ENCODE results near the gene MREG.

The MREG gene

DNA sequence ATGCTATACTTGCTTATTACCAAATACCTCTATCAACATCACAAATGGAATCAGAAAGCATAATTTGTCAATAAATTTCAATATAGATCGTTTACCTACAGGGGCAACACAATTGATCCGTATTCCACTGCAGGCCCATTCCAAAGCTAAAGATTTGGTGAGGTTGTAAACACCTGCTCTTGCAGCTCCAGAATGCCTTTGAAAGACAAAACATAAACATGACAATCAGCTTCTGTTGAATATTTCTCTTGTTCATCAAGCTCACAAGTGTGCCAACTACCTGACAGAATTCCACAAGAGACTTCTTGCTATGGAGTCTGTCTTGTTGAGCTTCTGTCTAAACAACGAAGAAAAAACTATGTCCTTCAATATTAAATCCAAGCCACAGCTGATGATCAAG lies 38.0 kb upstream of the MREG start:
- no peak for DNase-seq (ENCODE audit: low read depth)
- H3K4me3 ChIP-seq (ENCODE audit: low read depth, low read length), result no peak overlapping the region
- TF ChIP-seq, protein P1, sequence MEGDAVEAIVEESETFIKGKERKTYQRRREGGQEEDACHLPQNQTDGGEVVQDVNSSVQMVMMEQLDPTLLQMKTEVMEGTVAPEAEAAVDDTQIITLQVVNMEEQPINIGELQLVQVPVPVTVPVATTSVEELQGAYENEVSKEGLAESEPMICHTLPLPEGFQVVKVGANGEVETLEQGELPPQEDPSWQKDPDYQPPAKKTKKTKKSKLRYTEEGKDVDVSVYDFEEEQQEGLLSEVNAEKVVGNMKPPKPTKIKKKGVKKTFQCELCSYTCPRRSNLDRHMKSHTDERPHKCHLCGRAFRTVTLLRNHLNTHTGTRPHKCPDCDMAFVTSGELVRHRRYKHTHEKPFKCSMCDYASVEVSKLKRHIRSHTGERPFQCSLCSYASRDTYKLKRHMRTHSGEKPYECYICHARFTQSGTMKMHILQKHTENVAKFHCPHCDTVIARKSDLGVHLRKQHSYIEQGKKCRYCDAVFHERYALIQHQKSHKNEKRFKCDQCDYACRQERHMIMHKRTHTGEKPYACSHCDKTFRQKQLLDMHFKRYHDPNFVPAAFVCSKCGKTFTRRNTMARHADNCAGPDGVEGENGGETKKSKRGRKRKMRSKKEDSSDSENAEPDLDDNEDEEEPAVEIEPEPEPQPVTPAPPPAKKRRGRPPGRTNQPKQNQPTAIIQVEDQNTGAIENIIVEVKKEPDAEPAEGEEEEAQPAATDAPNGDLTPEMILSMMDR (IDR thresholded peaks at IDR 0.05; ENCODE audit: insufficient read depth, low read depth, low read length, missing control alignments), result no peak

DNA sequence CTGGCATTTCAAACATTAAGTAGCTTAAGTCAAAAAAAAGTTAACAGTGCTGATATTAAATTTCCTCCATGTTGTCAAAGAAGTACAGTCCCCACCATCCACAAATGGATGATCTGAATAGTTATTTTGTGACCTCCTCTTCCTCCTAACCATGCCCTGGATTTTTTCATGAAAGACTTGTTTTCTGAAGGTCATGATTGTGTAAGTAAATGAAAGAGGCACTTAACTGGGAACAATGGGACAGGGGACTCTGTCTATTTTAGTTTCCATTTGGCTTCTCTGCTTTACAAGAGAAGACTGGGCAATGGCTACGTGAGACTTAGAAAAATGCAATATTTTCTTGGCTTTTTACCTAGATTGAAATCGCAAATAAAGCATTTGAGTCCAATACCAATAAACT lies 36.1 kb upstream of the MREG start:
- no peak for DNase-seq (ENCODE audit: low read depth)
- no peak overlapping the region for H3K4me3 ChIP-seq (ENCODE audit: low read depth, low read length)

DNA sequence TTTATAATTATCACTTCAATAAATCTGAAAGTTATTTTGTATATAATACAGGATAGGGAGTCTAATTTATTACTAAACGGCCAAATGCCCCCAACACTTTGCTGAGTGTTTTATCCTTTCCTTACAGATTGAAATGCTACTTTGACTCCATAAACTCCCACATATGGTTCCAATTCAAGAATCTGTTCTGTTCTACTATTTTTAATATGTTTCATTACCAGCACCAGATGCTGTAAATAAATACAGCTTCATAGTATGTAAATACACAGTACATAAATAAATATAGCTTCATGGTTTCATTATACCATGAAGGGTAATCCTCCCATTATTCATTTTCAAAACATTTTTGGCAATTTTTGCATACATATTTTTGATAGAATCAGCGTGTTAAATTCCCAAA lies 34.0 kb upstream of the MREG start:
- no peak overlapping the region for H3K4me3 ChIP-seq (ENCODE audit: low read depth, low read length)
- TF ChIP-seq, protein P1 (IDR thresholded peaks at IDR 0.05; ENCODE audit: insufficient read depth, low read depth, low read length, missing control alignments), result no peak
- DNase-seq (ENCODE audit: low read depth), result no peak

More for the DNA sequence above, 36.1 kb upstream of the MREG start:
- TF ChIP-seq, protein P1 (IDR thresholded peaks at IDR 0.05; ENCODE audit: insufficient read depth, low read depth, low read length, missing control alignments), result no peak

DNA sequence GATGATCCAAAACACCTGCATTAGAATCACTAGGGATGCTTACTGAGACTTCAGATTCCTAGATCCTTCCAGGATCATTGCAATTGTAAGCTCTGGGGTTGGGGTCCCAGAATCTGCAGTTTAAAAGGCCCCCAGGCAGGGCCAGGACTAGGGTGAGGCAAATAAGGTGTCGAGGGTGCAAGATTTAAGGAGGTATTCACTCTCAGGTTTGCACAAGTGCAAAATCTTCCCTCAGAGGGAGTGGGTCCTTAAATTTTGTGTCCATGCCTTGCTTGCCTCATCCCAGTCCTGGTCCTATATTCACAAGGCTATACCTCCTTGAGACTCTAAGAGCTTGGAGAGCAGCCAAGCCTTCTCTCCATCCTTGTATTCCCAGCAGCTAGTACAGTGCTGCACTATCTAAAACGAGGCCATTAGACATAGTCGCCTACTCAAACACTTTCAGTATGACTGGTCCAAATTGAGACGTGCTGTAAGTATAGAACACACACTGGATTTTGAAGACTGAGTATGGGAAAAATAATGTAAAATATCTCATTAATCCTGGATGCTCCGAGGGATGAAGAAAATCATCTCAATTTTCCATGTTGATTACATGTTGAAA lies 31.6 kb upstream of the MREG start:
- DNase-seq (ENCODE audit: low read depth), result peak; percentile 43
- TF ChIP-seq, protein P1 (IDR thresholded peaks at IDR 0.05; ENCODE audit: insufficient read depth, low read depth, low read length, missing control alignments), result no peak

DNA sequence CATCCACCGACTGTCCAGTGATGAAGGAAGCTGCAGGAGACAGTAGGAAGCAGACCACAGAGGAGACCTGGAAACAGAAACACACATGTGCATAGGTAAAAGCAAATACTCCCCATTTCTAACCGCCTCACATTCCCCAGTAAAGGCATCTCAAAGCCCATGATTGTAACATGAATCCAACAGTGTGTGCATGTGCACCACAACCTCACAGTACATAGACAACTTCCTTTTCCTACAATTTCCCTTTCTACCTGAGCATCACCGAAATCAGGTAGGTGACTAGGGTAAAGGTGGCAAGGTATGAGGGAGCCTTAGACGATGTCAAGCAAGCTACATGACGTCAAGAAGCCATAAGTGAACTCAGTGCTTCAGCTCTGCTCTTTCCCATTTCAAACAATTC lies 30.6 kb upstream of the MREG start:
- TF ChIP-seq, protein P1 (IDR thresholded peaks at IDR 0.05; ENCODE audit: insufficient read depth, low read depth, low read length, missing control alignments), result no peak
- no peak for DNase-seq (ENCODE audit: low read depth)
- no peak overlapping the region for H3K4me3 ChIP-seq (ENCODE audit: low read depth, low read length)

More for the DNA sequence above, 31.6 kb upstream of the MREG start:
- no peak overlapping the region for H3K4me3 ChIP-seq (ENCODE audit: low read depth, low read length)

DNA sequence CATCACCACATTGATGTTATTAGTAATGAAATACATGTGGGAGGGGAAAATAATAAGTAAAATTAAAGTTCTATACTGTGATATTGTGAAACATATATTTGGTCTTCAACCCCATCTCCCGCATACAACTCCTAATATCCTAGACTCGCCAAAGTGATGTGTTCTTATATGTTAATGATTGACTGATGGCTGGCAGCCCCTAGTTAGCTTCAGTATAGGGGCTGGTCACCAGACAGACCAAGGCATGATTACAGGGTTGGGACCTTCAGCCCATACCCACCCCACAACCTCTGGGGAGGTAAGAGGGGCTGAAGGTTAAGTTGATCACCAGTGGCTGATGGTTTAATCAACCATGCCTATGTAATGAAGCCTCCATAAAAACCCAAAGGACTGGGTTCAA lies 28.1 kb upstream of the MREG start:
- no peak overlapping the region for H3K4me3 ChIP-seq (ENCODE audit: low read depth, low read length)
- no peak for DNase-seq (ENCODE audit: low read depth)
- TF ChIP-seq, protein P1 (IDR thresholded peaks at IDR 0.05; ENCODE audit: insufficient read depth, low read depth, low read length, missing control alignments), result no peak

DNA sequence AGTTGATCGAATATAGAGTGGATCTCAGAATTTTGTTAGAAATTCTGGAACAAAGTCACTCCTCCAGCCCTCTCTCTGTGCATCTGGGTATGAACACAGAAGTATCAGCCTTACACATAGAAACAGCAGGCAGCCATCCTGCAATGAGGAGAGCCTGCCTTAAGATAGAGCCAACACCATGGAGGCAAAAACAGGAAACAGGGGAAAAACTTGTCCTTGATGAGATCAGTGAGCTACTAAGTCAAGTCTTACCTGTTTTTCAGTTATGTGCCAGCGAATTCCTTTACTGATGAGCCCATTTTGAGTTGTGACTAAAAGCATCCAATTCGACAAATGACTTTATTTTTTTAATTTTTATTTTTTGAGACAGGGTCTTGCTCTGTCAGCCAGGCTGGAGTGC lies 26.6 kb upstream of the MREG start:
- no peak overlapping the region for H3K4me3 ChIP-seq (ENCODE audit: low read depth, low read length)
- DNase-seq (ENCODE audit: low read depth), result no peak
- TF ChIP-seq, protein P1 (IDR thresholded peaks at IDR 0.05; ENCODE audit: insufficient read depth, low read depth, low read length, missing control alignments), result no peak
